HG02973 (cell line): ENCODE measurements around the gene DIS3L2.
"Not testable (repeated sequence)": the region's sequence is repeated elsewhere in the genome, so short reads cannot be mapped to it uniquely, and the experiment has no call there.

Source experiments
- ATAC-seq: cut with Tn5 transposase; IDR thresholded peaks from one replicate; pipeline ENCODE4 v1.9.1; 2021; ENCODE audit warnings: moderate library complexity; ENCODE audit not compliant: unreplicated experiment

DIS3L2 gene

DNA sequence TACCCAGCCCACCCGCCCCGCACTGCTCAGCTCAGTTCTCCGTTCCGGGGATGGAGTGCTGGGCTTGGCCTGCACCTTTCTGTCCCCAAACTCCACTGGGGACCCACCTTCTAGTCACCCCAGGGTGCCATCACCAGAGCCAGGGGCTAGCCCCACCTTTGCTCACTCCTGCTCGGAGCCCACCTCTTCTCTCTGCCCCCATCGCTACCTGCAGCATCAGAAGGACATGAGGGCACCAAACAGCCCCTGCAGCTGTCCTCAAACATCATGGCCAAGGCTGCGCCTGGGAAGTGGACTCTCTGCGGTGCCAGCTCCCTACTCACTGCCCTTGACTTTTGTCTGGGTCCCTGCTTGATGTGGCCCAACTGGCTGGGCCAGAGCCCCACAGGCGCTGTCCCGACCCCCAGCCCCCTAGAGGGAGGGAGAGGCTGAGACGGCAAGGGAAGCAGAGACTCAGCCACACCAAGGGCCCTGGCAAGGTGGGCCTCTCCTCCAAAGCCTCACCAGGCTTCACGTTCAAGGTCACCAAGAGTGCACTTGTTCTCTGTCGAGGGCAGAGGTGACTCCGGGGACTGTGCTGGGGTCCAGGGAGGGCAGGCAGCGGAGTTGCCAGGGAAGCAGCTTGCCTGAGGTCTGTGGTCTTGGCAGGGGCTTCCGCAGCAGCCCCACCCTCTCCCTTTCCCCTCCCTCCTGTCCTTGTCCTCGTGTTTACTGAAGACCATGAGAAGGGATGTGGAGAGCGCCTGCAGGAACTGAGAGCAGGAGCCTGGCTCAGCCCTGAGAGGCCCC is 403.5 kb downstream of the DIS3L2 start:
- ATAC-seq: not testable (repeated sequence)

- ATAC-seq: no peak
Measured at GRCh38 chr2:232365621-232366321, 404.3 kb downstream of the DIS3L2 start.

DNA sequence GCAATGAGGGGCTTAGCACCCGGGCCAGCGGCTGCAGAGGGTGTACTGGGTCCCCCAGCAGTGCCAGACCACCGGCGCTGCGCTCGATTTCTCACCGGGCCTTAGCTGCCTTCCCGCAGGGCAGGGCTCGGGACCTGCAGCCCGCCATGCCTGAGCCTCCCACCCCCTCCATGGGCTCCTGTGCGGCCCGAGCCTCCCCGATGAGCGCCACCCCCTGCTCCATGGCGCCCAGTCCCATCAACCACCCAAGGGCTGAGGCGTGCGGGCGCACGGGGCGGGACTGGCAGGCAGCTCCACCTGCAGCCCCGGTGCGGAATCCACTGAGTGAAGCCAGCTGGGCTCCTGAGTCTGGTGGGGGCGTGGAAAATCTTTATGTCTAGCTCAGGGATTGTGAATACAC is 404.9 kb downstream of the DIS3L2 start:
- ATAC-seq: not testable (repeated sequence)

DNA sequence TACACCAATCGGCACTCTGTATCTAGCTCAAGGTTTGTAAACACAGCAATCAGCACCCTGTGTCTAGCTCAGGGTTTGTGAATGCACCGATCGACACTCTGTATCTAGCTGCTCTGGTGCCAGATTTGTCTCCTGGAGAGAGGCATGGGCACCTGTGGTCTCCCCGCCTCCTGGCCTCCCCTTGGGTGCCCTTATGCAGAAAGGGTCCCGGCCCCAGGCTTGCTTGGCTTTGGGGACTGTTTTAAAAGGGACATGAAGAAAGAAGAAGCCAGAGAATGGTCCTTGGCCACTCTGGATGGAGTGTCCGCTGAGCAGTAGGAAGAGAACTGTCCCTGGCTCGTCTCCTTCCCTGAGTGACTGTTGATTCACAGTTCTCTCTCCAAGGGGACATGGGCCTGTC is 405.5 kb downstream of the DIS3L2 start:
- no peak for ATAC-seq

DNA sequence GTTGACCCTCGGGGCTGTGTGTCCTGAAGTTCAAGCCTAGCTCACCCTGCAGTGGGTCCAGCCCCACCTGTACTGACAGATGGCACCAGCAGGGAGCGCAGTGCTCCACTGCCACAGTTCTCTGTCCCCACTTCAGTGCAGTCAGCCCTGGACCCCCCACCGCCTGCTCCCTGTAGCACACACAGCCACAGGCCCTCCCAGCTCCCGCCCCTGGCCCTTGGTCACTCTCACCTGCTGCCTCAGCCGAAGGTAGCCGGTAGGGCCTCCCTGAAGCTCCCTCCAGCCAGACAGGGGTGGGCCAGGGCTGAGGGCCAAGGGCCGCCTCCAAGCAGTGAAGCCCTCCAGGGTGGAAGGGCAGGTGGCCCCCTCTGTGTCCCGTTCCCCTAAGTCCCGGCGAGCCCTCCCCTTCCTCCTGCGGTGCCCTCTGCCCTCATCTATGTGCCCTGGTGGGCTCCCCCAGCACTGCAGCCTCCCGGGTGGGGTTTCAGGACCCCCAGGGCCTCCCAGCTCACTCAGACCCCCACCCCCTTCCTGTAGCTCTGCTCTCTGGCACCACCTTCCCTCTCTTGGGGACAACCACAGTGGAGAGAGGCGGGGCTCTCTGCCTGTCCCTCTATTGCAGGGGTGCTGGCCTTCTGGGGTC is 406.2 kb downstream of the DIS3L2 start:
- ATAC-seq: no peak

DNA sequence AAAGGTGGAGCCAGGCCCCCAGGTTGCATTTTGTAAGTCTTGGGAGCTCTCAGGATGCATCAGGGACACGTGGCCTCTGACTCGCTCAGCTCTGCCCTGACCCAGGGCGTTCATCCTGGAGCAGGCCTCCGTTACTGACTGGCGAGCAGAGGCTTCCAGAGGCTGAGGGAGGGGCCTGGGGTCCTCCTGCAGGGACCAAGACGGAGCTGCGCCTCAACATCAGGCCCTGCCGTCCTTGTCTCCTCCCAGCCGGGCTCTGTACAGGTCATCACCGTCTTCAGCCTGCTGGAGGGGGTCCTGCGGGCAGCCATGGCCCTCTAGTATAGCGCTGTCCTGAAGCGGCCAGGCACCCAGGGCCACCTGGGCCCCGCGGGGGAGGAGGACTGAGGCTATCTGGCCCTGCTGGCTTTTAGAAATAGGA is 406.8 kb downstream of the DIS3L2 start:
- no peak for ATAC-seq

DNA sequence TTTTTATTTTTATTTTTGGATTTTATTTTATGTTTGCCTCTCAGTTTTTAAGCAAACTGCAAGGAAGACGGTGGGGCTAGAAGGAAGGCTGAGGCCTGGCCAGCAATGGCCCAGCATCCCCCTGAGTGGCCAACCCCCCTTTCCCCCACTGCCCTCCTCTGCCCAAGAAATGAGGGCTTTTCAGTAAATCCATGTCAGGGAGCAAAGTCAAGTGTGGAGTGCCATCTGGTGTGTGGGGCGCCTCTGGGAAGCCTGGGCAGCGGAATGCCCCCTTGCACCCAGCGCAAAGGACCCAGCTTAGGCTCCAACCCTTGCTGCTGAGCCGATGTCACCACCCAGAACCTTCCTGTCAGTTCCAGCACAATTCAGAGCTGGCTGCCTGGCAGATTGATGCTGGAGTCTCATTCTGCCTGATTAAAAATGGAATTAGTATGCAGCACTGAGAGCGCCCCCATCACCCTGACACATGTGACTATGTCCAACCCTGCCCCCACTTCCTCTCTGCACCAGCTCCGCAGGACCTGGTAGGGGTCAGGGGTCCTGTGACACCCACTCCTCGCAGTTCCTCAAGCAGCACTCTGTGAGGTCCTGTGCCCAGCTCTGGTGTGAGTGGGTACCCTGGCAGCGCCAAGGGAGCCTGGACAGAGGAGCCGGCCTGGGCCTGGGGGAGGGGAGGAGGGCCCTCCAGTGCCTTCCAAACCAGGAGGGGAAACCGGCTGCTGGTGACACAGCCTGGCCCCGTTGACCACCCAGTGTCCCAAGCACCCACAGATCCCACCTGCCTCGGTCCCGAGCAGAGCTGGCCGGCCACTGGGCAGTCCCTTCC is 407.8 kb downstream of the DIS3L2 start:
- no peak for ATAC-seq

GRCh38 chr2:232370007-232370406 is 408.5 kb downstream of the DIS3L2 start:
- not testable (repeated sequence) for ATAC-seq

- no peak for ATAC-seq
Measured at GRCh38 chr2:232372231-232373208, 411.0 kb downstream of the DIS3L2 start.

GRCh38 chr2:232374356-232374755 is 412.8 kb downstream of the DIS3L2 start:
- no peak for ATAC-seq

- ATAC-seq: no peak
Measured at GRCh38 chr2:232375164-232375563, 413.7 kb downstream of the DIS3L2 start.

DNA sequence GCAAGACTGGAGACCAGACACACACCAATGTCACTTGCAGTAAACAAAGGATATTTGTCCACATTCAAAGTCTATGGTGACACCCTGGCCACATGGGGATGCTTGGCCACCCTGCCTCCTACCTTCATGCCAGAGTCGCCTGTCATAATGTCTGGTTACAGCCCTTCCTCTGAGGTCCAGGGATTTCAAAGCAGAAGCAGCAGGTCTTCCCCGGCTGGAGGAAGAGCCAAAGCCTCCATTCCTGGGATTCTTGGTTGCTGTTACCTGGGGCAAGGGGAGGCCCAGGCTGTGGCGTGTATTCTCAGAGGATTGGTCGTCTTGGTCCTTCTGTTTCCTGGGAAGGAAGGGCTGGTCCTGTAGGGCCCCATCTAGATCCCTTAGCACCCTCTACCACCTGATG is 414.7 kb downstream of the DIS3L2 start:
- no peak for ATAC-seq

GRCh38 chr2:232376713-232377112 is 415.2 kb downstream of the DIS3L2 start:
- no peak for ATAC-seq

DNA sequence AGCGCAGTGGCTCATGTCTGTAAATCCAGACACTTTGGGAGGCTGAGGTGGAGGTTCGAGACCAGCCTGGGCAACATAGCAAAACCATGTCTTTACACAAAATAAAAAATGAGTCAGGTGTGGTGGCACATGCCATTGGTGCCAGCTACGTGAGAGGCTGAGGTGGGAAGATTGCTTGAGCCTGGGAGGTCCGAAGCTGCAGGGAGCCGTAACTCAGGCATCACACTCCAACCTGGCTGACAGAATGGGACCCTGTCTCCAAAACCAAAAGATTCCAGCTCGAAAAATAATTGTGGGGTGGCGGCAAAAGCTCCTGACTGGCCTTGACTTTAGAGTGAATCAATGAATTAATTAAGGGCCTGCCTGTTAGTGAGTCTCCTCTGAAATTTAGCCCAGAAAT is 415.8 kb downstream of the DIS3L2 start:
- ATAC-seq: no peak

- ATAC-seq: no peak
Measured at GRCh38 chr2:232377841-232378734, 416.6 kb downstream of the DIS3L2 start.

GRCh38 chr2:232378735-232379151 is 417.2 kb downstream of the DIS3L2 start, which contains the start of gene ALPP:
Gene ALPP, plus strand, starts transcription at chr2:232378751. Its CDS starts 52 bp downstream, at chr2:232378803.
- not testable (repeated sequence) for ATAC-seq

GRCh38 chr2:232379610-232380590 is 418.4 kb downstream of the DIS3L2 start:
- not testable (repeated sequence) for ATAC-seq
